WERI-Rb-1 (cell line): ENCODE results near the gene CANT1.
"Not testable (repeated sequence)": the region's sequence is repeated elsewhere in the genome, so short reads cannot be mapped to it uniquely, and the experiment has no call there.

Source experiments
- DNase-seq: peaks from one replicate; pipeline ENCODE4 v3.0.0-alpha.2; 2020
- H3K27ac ChIP-seq: fragments of 250-450 bp; sonication (Bioruptor Pico); 2 replicates; pipeline ENCODE4 v1.5.1; 2020; ENCODE audit warnings: mild to moderate bottlenecking, moderate library complexity
- H3K27me3 ChIP-seq: fragments of 250-450 bp; sonication (Bioruptor Pico); 2 replicates; pipeline ENCODE4 v1.5.1; 2021; ENCODE audit warnings: mild to moderate bottlenecking, low read depth, moderate library complexity; ENCODE audit not compliant: insufficient read depth, severe bottlenecking
- H3K36me3 ChIP-seq: fragments of 250-450 bp; sonication (Bioruptor Pico); 2 replicates; pipeline ENCODE4 v1.5.1; 2020; ENCODE audit warnings: mild to moderate bottlenecking, moderate library complexity
- H3K4me3 ChIP-seq: 2 replicates; pipeline ENCODE4 v1.5.1; 2011; ENCODE audit warnings: low read depth, mild to moderate bottlenecking, control low read depth, low read length
- H3K9me3 ChIP-seq: fragments of 250-450 bp; sonication (Bioruptor Pico); 2 replicates; pipeline ENCODE4 v1.5.1; 2021; ENCODE audit warnings: mild to moderate bottlenecking, moderate library complexity; ENCODE audit not compliant: severe bottlenecking
- CTCF ChIP-seq: IDR thresholded peaks from 2 replicates; pipeline ENCODE4 v1.5.1; 2011; ENCODE audit warnings: low read depth, mild to moderate bottlenecking, control low read depth, inconsistent platforms, low read length

CANT1 gene

GRCh38 chr17:78965491-78965924, 44.1 kb downstream of the CANT1 start:
- Histone ChIP-seq H3K9me3 (peaks cover 4% of the 10 kb centered on the region), H3K4me3 (no peak overlapping the region), H3K27ac (no peak overlapping the region), H3K36me3 (no peaks in the 10 kb centered on the region), H3K27me3 (no peaks in the 10 kb centered on the region)
- no peak for TF ChIP-seq CTCF
- no peak for DNase-seq

DNA sequence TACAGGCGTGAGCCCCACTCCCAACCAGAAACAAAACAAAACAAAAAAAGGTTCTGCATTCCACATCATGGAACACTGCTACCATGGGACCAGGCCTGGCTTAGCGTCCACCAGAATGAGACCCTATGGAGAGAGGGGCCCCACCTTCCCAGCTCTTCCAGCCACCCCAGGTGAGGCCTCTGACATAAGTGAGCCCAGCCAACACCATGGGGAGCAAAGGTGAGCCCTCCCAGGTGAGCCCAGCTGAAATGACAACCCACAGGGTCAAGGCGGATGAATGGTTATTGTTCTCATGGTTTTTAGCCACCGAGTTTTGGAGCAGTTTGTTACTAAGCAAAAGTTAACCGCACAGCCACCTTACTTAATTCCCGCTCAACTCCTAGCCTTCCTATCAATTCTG, 46.2 kb downstream of the CANT1 start:
- Histone ChIP-seq H3K36me3 (no peaks in the 10 kb centered on the region), H3K27me3 (no peaks in the 10 kb centered on the region), H3K27ac (no peak overlapping the region), H3K9me3 (peaks cover 4% of the 10 kb centered on the region), H3K4me3 (no peak overlapping the region)
- no peak for TF ChIP-seq CTCF
- DNase-seq: no peak

DNA sequence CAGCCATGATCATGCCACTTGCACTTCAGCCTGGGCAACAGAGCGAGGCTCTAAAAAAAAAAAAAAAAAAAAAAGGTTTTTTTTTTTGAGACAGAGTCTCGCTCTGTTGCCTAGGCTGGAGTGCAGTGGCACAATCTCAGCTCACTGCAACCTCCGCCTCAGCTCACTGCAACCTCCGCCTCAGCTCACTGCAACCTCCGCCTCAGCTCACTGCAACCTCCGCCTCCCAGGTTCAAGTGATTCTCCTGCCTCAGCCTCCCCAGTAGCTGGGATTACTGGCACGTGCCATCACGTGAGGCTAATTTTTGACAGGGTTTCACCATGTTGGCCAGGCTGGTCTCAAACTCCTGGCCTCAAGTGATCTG, 46.6 kb downstream of the CANT1 start:
- not testable (repeated sequence) for H3K27ac ChIP-seq, H3K27me3 ChIP-seq, H3K36me3 ChIP-seq, H3K9me3 ChIP-seq, DNase-seq, H3K4me3 ChIP-seq

- TF ChIP-seq CTCF: no peak
- Histone ChIP-seq H3K27me3 (no peaks in the 10 kb centered on the region), H3K9me3 (peaks cover 4% of the 10 kb centered on the region), H3K27ac (no peak overlapping the region), H3K4me3 (no peak overlapping the region), H3K36me3 (no peaks in the 10 kb centered on the region)
- DNase-seq: no peak
Observed at GRCh38 chr17:78962345-78962983, 47.1 kb downstream of the CANT1 start.

- no peak for TF ChIP-seq CTCF
- Histone ChIP-seq H3K4me3 (no peak overlapping the region), H3K27ac (no peak overlapping the region), H3K36me3 (no peaks in the 10 kb centered on the region), H3K9me3 (peaks cover 4% of the 10 kb centered on the region), H3K27me3 (no peaks in the 10 kb centered on the region)
- DNase-seq: no peak
Observed at GRCh38 chr17:78961571-78961970, 48.0 kb downstream of the CANT1 start.

DNA sequence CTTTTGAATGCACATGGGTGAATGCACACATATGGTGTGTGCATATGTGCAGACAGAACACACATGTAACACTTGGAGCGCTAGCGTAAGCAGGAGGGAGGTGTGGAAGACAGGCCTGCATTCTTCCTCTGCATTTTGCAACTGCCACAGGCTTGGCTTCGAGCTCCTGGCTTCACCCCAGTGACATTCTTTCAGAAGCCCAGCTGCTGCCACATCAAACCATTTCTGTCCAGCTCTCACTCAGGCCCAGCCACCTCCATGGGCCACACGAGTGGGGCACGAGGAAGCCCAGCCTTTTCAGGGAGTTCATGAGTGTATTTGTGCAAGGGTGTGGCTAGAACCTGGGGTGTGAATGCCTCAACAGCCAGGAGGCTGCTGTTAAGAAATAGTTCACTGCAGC, 48.6 kb downstream of the CANT1 start:
- DNase-seq: no peak
- Histone ChIP-seq H3K27ac (no peak overlapping the region), H3K36me3 (no peaks in the 10 kb centered on the region), H3K4me3 (no peak overlapping the region), H3K9me3 (peaks cover 4% of the 10 kb centered on the region), H3K27me3 (no peaks in the 10 kb centered on the region)
- TF ChIP-seq CTCF: no peak
